ENCODE results near the gene GBX2.

GBX2 gene

DNA sequence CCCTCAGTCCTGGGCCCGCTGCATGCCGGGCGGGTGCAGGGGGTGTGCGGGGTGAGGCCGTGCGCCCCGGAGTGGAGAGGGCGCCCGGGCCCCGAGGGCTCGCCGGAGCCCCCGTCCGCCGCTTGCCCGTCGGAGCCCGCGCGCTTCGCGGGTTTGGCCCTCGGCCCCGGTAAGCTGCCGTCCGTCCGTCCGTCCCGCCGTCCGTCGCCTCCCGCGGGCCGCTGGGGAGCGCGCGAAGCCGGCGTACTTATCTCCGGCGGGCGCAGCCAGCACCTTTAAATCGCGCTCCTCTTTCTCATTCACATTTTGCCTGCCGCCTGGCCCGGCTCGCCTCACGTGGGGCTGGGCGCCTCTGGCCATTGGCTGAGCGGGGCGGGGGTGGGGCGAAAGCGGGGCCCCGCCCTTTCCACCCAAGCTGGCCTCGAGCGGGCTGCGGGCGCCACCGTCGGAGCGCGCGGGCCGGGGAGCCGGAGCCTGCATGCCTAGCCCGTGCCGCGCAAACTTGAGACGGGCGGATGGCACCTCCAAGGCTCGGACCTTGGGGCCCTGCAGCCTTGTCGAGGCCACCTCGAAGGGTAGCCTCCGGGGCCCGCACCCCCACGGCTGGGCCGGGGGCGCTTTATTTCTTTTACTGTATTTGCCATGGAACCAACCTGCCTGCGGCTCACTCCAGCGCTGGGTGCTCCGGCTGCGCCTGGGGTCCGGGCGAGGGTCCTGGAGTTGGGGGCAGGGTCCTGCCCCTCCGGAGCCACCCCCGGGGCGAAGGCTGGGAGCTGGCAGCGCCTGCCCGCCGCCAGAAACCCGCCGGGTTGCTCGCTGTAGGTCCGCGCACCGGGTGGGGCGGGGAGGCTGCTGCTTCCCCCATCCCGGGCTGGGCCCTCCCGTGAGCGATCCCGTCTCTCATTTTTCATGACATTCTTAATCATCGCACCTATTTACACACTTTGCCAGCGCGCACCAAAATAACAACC is at the start of gene GBX2:
GBX2 (minus strand) TSS at position 277 of the 971 bp plus-strand sequence. CDS start 415 bp downstream, outside the sequence.
- DNase-seq (ENCODE audit: low spot score) = peak; percentile 92

- no peak for DNase-seq (ENCODE audit: low spot score)
Observed at GRCh38 chr2:236217926-236218325, 49.7 kb upstream of the GBX2 start.

- DNase-seq (ENCODE audit: low spot score) = no peak
Observed at GRCh38 chr2:236216711-236217110, 48.5 kb upstream of the GBX2 start.

GRCh38 chr2:236215761-236216333 is 47.7 kb upstream of the GBX2 start:
- DNase-seq (ENCODE audit: low spot score) = no peak

- DNase-seq (ENCODE audit: low spot score) = no peak
Observed at GRCh38 chr2:236215196-236215595, 47.0 kb upstream of the GBX2 start.

- DNase-seq (ENCODE audit: low spot score) = no peak
Observed at GRCh38 chr2:236214376-236214995, 46.3 kb upstream of the GBX2 start.

DNA sequence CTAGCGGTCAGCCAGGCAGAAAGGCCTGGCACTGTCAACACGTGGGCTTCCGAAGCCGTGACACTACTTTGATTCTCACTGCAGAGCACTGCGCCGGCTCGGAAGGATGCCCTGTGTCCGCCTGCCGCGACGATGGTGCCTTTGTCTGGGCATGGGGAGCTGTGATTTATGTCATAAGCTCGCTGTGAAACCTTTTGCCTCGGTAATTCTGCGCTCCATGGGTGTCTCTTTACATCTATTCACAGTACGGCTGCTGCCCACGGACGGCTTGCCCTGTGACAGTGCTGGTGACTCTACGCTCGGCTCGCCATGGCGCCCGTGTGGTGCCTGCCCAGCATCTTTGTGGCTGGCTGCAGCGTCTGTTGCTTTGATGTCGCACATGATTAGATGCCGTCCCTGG is 43.1 kb upstream of the GBX2 start:
- DNase-seq (ENCODE audit: low spot score) = no peak

DNA sequence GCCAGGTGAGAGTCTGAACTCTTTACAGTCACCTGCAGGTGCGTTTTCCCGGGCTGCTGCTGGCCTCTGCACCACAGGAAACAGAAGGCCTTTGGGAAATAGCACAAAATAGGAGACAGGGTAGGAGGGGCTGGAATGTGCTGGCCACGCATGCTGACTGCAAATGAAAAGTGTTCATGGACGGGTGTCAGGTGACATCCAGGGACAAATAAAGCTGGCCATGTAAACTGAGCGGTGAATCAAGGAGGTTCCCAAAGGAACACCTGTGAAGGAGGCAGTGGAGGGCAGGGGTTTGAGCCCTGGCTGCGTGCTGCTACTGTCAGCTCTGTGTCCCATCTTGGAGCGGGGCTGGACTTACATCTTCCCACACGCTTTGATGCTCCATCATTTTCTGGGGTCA is 42.4 kb upstream of the GBX2 start:
- peak; percentile 50 for DNase-seq (ENCODE audit: low spot score)

DNA sequence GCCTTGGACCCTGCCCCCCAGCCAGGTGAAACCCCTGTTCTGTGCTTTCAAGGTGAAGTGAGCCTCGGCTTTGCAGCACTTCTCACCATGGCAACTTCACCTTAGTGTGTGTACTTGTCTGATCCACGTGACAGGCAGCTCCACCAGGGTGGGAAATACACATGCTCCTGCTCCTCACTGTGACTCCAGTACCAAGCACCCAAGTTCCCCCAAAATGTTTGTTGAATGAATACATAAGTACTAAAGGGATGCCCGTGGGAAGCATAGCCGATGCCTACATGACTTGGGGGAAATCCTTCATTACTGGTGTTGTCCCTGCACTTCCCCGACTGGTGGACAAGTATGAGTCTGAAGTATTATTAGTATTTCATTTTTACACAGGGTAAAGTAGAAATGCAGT is 41.8 kb upstream of the GBX2 start:
- DNase-seq (ENCODE audit: low spot score) = no peak

GRCh38 chr2:236209535-236209934 is 41.3 kb upstream of the GBX2 start:
- peak; percentile 58 for DNase-seq (ENCODE audit: low spot score)

- no peak for DNase-seq (ENCODE audit: low spot score)
Observed at GRCh38 chr2:236208019-236208926, 40.1 kb upstream of the GBX2 start.

GRCh38 chr2:236207472-236207871 is 39.3 kb upstream of the GBX2 start:
- no peak for DNase-seq (ENCODE audit: low spot score)

DNA sequence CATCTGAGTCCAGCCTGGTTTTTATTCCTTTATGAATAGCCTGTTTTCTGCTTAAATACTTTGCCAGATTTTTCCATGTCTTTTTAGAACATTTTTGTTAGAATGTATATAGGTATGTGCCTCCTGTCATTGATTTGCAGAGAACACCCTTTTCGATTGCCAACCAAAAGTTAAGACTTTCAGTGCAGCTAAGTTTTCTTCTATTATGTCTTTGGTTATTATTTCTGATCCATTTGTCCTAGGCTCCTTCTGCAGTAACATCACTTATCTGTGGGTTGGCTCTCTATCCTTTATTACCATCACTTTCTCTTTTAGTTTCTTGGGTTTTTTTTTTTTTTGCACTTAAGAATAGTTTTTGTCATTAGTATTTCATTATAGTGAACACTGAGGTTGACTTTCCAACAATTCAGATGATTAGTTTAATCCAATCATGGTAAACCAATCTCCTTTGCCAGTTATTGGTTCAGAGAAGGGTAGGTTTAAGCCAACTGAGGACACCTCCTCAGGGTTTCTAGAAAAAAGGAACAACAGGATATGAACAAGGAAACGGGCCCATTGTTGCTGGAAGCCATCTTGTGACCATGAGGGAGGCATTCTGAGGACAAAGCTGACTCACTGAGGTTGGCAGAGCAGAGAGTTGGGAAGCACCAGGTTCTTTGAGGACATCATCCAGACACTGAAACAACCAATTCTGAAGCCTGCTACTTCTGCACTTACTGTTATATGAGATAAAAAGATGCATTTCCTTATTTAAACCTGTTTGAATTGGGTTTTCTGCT is 37.9 kb upstream of the GBX2 start:
- no peak for DNase-seq (ENCODE audit: low spot score)

DNA sequence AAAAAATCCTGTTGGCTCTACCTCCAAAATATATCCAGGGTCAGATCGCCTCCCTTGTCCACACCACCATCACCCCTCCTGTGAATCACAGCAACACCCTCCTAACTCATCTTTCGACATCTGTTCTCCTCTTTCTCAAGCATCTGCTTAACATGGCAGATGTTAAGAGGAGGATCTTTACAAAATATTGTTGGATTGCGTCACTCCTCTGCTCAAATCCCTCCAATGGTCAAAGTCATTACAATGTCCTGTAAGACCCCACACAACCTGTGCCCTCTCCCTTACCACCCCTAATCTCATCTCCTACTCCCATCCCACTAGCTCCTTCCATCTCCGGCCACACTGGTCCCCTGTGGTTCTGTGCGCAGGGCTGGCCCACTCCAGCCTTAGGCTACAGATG is 36.8 kb upstream of the GBX2 start:
- no peak for DNase-seq (ENCODE audit: low spot score)

DNA sequence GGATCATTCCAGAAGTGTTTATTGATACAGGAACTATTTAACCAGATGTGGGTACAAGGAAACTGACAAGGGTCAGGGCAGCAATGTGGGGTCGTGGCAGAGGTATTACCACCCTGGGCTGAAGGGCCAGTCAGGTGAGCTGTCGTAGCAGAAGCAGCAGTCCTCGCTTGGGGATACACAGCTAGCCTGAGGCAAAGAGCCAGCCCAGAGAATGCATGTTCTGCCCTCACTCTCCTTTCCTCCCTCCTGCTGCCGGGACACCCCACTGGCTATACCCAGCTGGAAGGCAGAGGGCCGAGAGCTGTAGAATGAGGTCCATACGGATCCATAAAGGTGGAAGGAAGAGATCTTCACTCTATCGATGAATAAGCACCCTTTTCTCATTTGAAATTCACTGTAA is 32.2 kb upstream of the GBX2 start:
- no peak for DNase-seq (ENCODE audit: low spot score)

GRCh38 chr2:236196366-236196765 is 28.2 kb upstream of the GBX2 start:
- DNase-seq (ENCODE audit: low spot score) = no peak

DNA sequence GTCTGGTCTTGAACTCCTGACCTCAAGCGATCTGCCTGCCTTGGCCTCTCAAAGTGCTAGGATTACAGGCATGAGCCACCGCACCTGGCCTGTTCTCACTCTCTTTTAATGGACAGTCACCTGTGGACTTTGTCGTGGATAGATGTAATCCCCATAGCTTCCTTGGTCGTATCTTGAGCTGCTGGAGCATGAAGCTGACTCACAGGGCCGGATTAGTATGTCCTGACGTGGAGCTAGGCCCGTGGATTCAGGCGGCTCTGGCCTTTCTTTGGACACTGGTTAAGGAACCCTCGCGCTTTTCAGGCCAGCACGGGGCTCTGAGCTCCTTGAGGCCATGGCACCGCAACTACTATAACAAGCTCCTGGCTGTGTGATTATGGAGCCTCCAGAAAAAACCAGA is 27.5 kb upstream of the GBX2 start:
- no peak for DNase-seq (ENCODE audit: low spot score)

GRCh38 chr2:236194786-236195185 is 26.6 kb upstream of the GBX2 start:
- no peak for DNase-seq (ENCODE audit: low spot score)

DNA sequence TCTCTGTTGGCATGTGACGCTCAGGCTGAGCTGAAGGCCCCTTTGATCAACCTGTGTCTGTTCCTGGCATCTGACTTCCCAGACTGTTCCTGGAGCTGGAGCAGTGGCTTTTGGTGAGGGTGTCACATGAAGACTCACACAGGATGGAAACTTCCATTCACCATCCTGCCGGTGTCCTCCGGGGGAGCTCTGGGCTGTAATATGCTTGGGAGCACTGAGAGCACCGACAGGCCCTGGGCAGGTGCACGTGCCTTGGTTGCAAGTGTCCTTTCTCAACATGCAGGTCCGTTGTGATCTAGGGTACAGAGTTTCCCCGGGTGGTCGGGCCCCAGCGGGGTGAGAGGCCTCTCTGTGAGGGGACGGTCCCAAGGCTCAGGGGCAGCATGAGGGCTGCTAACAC is 24.8 kb upstream of the GBX2 start:
- no peak for DNase-seq (ENCODE audit: low spot score)

DNA sequence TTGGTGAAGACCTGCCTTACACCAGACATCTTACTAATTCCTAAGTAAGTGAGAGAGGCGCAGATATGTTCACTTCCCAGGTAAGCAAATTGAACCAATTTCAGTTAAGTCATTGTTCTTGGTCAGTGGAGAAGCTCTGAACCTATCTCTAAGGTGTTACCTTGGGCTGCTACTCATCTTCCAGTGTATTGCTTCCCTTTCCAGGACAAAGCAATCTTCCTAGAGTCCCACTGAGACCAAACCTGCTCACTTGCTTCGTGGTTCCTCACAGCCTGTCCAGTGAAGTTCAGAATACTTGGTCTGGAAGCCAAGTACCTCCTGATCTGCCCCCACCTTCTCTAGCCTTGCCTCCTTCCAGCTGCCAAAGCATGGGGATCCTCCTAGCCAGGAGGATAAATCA is 22.5 kb upstream of the GBX2 start:
- no peak for DNase-seq (ENCODE audit: low spot score)

DNA sequence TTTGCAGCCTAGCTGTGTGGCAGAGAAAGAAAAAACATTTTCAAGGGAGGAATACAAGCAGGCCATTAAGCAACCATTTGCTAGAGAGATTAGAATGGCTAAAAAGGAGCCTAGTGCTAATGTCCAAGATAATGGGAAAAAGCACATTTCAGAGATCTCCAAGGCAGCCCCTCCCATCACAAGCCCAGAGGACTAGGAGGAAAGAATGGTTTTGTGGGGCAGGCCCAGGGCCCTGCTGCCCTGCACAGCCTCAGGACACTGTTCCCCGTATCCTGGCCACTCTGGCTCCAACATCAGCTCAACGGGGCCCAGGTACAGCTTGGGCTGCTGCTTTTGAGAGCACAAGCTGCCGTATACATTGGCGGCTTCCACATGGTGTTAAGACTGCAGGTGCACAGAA is 16.5 kb upstream of the GBX2 start:
- no peak for DNase-seq (ENCODE audit: low spot score)

All from iPS-NIHi11 (cell line).